Endometrial microvascular endothelial cells (primary cell): ENCODE measurements around the gene DIS3L2. TPM values are rescaled to one million over a fixed set of nuclear protein-coding genes. Genes with fewer than 3 reads are reported as not detected.
"Not testable (repeated sequence)": the region's sequence is repeated elsewhere in the genome, so short reads cannot be mapped to it uniquely, and the experiment has no call there.

ENCODE experiments used
- in situ Hi-C: cut with HindIII; loops from 2 replicates; pipeline ENCODE4 v1.10.0; 2017; ENCODE audit warnings: low sequenced_read_pairs, low pct_unique_long_range_greater_than_20kb; ENCODE audit errors: inconsistent ontology term
- total RNA-seq: library from RNA; depleted of rRNA; stranded (reverse); fragments of >200 nt; gene quantifications from one replicate; pipeline ENCODE4 v1.2.3, GENCODE V29; 2015; ENCODE audit errors: inconsistent ontology term

The DIS3L2 gene
- total RNA-seq, 1 donor from 2014 or later = 25.8 TPM

- in situ Hi-C loops = no loop called here
Observed at GRCh38 chr2:232292395-232293154, 331.1 kb downstream of the DIS3L2 start.

- in situ Hi-C loops = no loop called here
Observed at GRCh38 chr2:232293191-232293590, 331.7 kb downstream of the DIS3L2 start.

DNA sequence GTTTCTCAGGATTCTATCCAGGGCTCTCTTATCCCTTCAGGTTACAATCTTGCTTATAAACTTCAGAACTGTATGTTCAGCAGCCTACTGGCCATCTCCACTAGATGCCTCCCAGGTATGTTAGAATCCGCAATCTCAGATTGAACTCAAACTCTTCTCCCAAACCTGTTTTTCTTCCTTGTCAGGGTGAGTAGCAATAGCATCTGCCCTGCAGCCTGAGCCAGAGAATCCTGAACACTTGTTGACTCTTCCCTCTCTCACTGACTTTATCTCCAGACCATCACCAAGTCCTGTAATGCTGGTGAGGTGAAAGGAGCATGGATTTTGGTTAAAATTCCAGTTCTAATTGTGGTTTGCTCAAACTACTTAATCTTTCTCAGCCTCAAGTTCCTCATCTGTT is 334.5 kb downstream of the DIS3L2 start:
- in situ Hi-C loops = no loop called here

DNA sequence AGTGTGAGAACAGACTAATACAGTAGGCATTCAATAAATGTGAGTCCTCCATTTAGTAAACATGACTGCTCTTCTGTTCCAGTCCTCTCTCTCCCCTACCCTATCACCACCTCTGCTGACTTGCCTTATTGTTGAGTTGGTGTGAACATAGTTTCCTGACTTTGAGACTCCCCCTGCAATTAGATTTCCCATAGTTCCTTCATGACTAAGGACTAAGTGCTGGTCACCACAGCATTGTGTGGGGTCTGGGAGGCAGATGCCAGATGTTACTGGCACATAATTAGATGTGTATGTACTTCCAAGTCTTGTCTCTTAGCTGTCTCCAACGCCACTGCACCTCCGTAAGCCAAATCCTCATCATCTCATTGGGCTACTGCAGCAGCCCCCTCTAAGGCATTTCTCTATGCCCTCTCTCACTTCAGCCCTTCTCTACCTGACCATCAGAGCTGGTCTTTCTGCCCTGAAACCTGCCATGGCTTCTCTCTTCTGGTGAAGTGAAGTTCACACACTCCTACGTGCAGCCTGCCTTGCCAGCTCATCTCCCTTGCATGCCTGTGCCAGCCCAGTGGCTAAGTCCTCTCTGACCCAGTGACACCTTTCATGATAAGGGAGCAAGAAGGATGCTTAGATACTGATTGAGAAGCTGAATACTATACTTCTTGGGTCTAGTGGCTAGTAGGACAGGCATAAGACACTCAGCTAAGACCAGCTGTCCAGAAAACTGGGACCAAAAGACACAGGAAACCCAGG is 335.4 kb downstream of the DIS3L2 start:
- in situ Hi-C loops = no loop called here

DNA sequence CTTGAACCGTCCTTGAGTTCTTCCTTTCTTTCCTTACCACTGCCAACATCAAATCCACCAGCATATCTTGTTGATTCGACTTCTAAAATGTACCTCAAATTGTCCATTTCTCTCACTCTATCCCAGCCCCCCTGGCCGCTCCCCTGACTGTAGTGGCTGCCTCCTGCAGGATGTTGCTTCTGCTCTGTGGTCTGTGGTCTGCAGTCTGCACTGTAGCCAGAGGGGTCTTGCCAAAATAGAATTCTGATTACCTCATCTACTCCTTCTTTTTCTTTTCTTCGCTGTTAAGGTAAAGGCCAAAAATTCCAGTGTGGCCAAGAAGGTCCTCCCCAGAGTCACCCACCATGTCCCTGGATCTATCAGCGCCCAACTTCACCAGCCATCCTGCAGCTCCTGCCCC is 337.6 kb downstream of the DIS3L2 start:
- in situ Hi-C loops = no loop called here

DNA sequence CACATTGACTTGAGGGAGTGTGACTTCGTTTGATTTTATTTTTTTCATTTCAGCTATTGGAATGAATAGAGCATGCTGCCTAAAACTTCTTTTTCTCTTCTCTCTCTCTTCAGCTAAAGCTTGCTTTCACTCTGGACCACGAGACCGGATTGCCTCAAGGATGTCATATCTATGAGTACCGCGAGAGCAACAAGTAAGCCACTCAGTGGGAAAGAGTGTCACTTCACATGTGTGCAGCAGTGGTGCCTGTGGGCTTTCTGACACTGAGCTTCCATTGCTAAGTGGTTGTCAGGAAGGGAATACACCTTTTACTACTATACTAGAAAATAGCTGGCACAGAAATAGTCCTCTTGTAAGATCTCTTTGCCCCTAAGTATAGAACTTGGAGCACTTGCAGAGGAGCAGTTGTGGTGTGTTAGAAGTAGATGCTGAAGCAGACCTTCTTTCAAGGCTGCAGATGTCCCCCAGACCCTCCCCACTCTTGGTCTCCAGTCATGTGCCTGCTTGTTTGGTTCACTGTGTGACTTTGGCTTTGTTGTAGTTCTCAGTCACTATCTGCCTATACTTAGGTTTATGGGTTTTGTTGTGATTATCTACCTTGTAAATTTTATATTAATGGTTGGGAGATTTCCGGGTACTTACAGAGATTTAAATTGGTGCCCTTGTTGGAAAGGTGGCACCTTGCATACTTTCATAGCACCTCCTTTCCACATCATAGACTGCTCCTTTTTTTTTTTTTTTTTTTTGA is 338.6 kb downstream of the DIS3L2 start:
- in situ Hi-C loops = no loop called here

- in situ Hi-C loops = no loop called here
Observed at GRCh38 chr2:232300894-232301387, 339.4 kb downstream of the DIS3L2 start.

- in situ Hi-C loops = no loop called here
Observed at GRCh38 chr2:232304236-232304635, 342.7 kb downstream of the DIS3L2 start.

GRCh38 chr2:232306741-232307305 is 345.3 kb downstream of the DIS3L2 start:
- in situ Hi-C loops = no loop called here

- in situ Hi-C loops = no loop called here
Observed at GRCh38 chr2:232307854-232308253, 346.3 kb downstream of the DIS3L2 start.

DNA sequence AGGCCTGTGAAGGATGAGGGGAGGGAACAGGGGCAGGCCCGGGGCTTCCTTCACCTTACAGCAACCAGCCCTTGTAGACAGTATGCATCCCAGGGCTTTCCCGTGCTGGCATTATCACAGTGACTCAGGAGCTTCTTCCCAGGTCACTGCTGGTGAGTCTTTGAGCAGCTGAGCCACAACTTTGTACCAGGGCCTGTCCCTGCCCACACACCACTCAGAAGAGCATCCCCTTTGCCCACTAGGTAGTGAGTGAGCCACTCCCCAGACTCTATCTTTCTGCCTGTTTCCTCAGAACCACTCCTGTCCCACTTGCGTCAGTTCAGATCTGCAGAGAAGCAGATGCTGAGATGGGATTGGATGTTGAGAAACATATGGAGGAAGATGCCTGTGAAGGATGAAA is 347.5 kb downstream of the DIS3L2 start:
- in situ Hi-C loops = no loop called here

- in situ Hi-C loops = no loop called here
Observed at GRCh38 chr2:232309592-232309991, 348.1 kb downstream of the DIS3L2 start.

- in situ Hi-C loops = no loop called here
Observed at GRCh38 chr2:232310121-232310520, 348.6 kb downstream of the DIS3L2 start.

DNA sequence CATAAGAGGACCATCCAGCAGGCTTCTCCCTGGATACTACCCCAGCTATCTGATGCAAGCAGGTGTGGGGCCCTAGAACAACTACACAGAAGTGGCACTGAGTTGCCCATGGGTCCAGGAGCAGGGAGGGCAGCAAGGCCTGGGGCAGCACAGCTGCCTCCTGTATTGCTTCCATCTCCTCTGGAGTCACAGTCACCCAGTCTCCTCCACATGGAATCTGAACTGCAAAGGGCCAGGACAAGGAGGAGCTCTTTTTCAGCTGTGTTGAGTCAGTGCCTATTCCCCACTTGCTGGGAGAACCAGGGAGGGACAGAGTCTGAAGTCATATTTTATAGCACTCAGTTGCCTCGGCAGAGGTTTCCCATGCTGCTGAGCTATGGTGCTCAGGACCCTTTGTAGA is 349.2 kb downstream of the DIS3L2 start:
- in situ Hi-C loops = no loop called here

DNA sequence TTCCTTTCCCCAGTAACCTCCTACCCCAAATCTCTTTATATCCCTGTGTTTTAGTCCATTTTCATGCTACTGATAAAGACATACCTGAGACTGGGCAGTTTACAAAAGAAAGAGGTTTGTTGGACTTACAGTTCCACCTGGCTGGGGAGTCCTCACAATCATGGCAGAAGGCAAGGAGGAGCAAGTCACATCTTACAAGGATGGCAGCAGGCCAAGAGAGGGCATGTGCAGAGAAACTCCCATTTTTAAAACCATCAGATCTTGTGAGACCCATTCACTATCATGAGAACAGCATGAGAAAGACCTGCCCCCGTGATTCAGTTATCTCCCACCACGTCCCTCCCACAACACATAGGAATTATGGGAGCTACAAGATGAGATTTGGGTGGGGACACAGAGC is 352.1 kb downstream of the DIS3L2 start:
- in situ Hi-C loops = not testable (repeated sequence)

DNA sequence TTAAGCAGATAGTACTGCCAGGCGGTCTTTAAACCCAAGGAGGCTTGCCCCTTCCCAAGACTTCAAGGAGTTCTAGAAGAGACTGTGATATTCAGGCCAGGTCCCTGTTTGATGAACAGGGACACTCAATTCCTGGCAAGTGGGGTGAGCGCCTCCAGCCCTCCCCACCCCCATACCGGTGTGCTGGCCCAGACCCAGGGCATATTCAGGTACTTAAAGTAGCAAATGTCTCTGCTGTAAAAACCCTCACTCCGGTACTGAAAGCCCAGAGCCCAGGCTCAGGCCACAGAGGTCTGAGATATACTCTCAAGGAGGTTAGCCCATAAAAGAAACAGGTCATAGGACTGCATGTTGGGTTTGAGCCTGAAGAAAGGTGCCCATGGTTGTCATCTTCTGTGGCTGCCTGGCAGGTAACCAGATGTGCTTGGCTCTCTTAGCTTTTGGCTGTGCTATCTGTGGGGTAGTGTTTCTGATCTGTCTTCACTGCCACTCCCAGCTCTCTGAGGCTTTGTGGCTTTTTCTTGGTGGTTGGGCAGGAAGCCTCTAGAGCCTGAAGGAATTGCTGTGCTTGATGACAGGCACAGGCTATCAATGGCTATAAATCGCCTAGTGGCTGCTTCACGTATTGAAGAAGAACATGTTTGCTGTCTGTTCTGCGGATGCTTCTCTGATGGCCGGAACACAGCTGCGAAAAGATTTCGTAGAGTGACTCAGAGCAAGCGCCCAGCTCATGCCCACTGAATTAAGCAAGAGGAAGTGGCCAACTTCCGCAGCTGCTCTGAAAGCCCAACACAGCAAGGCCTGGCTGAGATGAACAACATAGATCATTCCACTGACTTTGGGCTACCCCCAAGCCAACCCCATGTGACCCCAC is 353.8 kb downstream of the DIS3L2 start:
- in situ Hi-C loops = no loop called here

DNA sequence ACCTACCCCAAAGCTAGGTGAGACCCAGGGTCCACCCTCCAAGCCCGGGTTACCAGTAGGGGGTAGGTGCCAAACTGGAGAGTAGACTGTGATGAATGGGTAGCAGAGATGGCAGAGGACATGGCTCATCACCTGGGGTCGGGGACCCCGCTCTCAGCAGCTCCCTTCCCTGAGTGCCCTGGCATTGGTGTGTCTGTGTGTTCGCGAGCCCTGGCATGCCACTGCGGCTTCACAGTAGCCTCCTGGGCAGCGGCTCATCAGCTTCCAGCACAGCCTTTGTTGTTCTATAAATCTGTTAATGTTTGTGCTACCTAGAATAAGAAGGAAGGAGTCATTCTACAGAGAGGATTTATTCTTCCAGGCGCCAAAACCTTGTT is 354.4 kb downstream of the DIS3L2 start:
- in situ Hi-C loops = no loop called here
